ENCODE measurements around the gene RNF20.
A peak's percentile ranks its signal among the peaks of the same experiment; 100 is the strongest.
"Not testable (repeated sequence)": the region's sequence is repeated elsewhere in the genome, so short reads cannot be mapped to it uniquely, and the experiment has no call there.

RNF20 gene

GRCh38 chr9:101536351-101536750, 2.7 kb downstream of the RNF20 start:
- no peak for DNase-seq

DNA sequence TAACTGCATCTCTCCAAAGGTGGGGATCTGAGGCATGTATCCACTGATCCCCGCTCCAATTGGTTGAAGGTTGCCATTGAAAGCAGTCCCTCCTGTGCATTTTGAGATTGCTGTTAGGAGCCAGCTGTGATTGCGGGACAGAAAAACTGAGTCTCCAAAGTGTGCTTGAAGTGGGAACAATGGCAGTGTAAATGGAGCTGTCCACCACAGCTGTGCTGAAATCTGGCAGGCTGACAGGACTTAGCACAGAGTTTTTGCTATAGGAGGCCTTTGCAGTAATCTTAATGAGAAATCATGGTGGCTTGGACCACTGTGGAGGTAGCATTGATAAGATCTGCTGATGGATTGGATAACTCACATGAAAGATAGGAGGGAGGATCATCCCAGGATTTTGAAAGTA, 3.3 kb downstream of the RNF20 start:
- DNase-seq = peak; percentile 13

DNA sequence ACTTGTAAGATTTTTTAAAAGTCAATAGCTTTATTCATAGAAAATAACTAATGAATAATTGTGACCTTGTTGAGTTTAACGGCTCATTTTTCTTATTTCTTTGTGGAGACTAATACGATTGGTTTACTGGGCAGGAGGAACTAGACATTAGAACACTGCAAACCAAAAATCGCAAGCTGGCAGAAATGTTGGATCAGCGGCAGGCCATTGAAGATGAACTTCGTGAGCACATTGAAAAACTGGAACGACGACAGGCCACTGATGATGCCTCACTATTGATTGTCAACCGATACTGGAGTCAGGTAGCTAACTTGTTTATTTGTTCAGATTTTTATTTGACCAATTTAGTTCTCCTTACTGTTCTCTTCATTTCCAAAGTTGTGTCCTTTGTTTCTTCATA, 6.4 kb downstream of the RNF20 start:
- DNase-seq = no peak

- no peak for DNase-seq
These were observed 9.6 kb downstream of the RNF20 start for GRCh38 chr9:101543098-101543735.

DNA sequence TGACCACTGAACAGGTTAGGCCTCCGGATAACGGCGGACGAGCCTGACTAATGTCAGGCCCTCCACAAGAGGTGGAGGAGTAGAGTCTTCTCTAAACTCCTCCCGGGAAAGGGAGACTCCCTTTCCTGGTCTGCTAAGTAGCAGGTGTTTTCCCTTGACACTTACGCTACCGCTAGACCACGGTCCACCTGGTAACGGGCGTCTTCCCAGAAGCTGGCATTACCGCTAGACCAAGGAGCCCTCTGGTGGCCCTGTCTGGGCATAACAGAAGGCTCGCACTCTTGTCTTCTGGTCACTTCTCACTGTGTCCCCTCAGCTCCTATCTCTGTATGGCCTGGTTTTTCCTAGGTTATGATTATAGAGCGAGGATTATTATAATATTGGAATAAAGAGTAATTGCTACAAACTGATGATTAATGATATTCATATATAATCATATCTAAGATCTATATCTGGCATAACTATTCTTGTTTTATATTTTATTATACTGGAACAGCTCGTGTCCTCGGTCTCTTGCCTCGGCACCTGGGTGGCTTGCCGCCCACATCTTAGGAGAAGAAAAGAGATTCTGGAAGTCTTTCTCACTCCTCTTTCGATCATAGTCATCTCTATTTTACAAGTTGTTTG, 15.9 kb downstream of the RNF20 start:
- not testable (repeated sequence) for DNase-seq

- no peak for DNase-seq
These were observed 28.1 kb downstream of the RNF20 start for GRCh38 chr9:101561740-101562139.

GRCh38 chr9:101562966-101563365, 29.3 kb downstream of the RNF20 start:
- DNase-seq = no peak

DNA sequence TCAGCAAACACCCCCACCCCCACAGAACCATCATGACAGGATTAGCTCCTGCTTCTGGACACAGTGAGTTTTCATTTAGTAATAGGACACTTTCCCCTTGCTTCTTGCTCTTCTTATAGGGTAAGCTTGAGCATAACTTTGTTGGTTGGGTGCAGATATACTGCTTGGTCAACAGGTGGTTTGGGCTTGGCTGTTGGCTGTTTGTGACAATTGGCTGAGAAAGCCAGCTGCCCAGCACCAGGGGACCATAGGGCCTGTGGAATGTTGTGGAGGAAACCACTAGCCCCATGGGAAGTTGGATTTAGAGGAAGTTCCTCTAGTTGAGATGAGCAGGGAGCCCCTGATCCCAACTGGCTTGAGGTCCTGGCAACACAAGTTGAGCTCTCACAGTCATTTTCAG, 30.6 kb downstream of the RNF20 start:
- no peak for DNase-seq

DNA sequence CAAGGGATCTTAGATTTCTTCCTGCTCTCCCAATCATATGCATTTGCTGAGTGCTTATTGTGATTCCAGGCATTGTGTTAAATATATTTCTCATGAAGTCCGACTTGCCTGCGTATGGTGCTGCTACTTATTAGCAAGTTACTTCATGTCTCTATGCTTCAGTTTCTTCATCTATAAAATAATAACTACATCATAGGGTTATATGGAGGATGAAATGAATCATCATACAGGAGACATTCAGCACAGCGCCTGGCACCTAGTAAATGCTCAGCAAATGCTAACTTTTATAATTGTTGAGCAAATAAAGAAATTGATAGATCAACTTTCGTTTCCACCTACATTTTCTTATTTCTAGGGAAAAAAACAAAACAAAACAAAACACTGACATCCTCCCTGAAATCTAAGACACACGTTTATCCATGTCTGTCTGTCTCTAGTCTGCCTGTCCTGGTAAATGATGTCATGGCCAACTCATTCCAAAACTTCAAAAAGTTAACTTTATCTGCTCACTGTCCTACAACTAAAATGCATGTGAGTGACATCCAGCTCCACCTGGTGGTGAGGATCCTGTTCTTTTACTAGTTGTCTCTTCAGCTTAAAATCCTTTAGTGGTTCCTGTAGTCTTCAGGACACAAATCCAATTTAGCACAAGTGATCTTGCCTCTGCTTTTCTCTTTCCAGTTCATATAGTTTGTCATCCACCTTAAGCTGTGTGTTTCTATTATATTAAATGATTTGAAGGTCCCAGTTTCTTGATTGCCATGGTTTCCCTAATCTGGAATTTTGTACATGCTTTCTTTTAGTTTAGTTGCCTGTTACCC, 33.5 kb downstream of the RNF20 start:
- DNase-seq = peak; percentile 34

- no peak for DNase-seq
These were observed 34.2 kb downstream of the RNF20 start for GRCh38 chr9:101567725-101568350.

DNA sequence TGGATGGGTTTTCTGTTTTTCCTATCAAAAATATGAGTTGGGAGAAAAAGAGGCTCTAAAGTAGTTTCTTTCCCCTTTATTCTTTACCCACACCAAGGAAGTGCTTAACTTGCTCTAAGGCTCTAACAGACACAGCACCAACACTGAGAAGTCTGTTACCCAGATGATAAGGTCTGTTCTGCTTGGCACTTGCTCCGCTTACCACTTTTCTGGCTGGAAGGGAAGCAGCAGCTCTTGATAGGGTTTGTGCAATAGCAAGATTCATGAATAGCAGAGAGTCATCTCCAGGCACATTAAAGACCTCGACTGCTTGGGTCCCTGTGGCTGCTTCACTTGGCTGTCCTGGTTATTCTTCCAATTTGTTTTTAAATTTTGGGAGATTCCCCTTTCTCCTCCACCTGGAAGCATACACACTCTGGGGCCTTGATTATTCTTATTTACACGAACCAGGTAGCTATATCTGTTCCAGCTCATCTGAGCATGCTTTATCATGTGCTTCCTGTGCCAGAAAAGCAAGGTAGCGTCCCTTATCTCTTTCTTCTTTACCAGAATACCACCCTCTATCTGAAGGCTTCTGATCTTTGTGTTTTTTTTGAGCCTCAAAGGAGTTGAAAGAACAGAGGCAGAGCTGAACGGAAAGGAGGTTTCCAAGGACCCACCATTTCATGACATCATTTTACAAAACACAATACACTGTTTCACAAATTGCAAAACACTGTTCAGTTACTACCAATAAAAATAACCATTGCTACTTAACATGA, 36.3 kb downstream of the RNF20 start:
- no peak for DNase-seq

DNA sequence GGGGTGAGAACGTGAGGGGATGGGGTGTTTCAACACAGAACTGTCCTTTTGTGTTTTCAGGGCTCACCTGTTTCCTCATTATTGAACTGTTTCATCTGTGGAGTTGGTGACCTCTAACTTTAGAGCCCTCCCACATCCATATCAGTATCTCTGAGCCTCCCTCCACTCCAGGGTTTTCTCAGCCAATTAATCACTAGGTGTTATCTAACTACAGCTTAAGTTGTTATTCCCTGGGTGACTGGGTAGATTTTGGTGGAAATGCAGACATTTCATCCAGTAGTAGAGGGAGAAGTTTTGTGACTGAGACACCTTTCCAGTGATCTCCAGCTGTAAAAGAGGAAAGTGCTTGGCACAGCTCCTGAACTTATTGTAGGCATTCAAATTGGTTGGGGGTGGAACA, 37.5 kb downstream of the RNF20 start:
- DNase-seq = no peak

- DNase-seq = no peak
These were observed 38.7 kb downstream of the RNF20 start for GRCh38 chr9:101572316-101572715.

DNA sequence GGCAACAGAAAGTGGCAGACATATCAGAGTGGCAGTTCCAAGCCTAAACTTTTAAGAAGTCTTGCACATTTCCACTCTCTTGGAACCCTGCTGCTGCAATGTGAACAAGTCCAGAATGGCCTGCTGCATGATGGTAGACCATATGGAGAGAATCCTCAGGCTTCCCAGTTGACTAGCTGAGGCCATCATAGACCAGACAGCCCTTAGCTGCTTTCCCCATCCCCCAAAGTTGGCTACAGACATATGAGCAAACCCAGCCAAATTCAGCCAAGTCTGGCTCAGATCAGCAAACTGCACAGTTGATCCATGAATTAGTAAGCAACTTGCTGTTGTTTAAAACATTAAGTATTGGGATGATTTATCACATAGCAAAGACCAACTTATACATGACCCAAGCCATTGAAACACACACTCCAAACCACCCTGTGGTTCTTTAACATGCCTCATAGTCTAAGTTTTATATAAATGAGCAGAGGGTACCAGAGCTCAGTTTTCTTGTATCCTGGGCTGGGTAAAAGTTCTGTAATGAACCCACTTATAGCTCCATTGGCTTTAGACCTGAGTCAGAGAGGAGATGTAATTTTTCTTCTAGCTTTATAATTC, 41.2 kb downstream of the RNF20 start:
- DNase-seq = no peak

- no peak for DNase-seq
These were observed 44.7 kb downstream of the RNF20 start for GRCh38 chr9:101578378-101578777.

GRCh38 chr9:101579711-101580545, 46.3 kb downstream of the RNF20 start:
- DNase-seq = no peak

GRCh38 chr9:101582553-101582952, 48.9 kb downstream of the RNF20 start:
- DNase-seq = no peak

DNA sequence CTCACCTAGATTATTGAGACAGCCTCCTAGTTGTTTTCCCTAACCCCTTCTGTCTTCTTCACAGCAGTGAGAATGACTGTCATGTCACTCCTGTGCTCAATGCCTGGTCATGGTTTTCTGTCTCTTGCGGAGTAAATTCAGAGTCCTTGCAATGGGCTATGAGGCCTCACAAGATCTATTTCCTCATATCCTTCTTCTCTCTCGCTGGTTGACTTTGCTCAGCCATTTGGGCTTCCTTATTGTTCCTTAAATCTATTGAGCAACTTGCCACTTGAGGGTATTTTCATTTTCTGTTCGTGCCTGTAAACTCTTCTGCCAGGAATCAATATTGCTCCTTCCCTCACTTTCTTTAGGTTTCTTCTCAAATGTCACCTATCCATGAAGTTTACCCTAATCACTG, 52.1 kb downstream of the RNF20 start:
- DNase-seq = no peak

- no peak for DNase-seq
These were observed 53.0 kb downstream of the RNF20 start for GRCh38 chr9:101586651-101587050.

DNA sequence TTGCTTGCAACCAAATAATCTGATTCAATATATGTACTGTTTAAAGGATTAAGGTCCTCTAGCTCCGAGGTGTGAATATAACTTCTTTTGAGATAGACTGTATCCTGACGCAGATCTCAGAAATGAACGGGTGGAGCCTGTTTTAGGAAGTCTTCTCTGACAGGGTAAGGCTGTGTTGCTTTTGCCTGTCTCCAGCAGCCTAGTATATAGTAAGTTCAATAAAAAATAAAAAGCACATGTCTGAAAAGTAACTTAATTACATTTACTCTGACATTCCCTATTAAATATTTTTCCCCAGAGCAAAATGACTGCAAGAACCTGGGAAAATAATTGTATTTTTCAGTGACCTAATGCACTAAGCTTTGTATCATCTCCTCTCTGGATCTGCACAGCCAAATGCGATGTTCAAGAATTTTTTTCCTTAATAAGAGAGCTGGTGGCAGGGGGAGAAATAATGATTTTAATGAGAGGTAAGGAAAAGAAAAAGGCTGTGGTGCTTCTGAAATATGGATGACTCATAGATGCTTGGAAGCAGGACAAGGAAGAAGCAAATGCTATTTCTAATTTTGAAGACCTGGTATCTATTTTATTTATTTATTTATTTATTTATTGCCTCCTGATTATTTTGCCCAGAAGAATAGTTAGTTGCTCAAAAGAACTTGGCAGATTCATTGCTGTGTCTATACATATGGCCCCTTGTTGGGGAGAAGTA, 53.8 kb downstream of the RNF20 start:
- DNase-seq = no peak

DNA sequence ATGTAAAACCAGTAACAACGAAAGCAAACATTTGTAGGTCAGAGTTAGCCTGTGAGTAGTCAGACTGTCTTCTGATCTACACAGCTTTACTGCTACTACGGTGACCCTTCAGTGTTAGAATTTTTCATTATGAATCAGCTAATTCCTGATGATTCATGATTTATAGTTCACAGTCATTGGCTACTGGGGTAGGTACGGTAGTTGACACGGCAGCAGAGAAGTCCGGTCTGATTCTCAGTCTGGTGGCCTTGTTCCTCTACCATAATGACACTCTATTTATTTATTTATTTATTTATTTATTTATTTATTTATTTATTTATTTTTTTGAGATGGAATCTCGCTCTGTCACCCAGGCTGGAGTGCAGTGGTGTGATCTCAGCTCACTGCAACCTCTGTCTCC, 56.4 kb downstream of the RNF20 start:
- DNase-seq = not testable (repeated sequence)
